ENCODE results near the gene TNNI2.

TNNI2 gene

GRCh38 chr11:1807264-1807995 is 31.4 kb upstream of the TNNI2 start:
- no peak for TF ChIP-seq FOXP2 (optimal IDR thresholded peaks at IDR 0.05; ENCODE audit: borderline replicate concordance, extremely low read depth, extremely low read length, insufficient read depth)
- TF ChIP-seq POLR2AphosphoS5 (IDR thresholded peaks at IDR 0.05; ENCODE audit: low read depth, low read length) = no peak
- TF ChIP-seq REST (IDR thresholded peaks at IDR 0.05; ENCODE audit: insufficient read depth in 1 of 2, low read depth in 2 of 2, low read length in 2 of 2) = no peak
- no peak for TF ChIP-seq TAF1 (IDR thresholded peaks at IDR 0.05; ENCODE audit: borderline replicate concordance, insufficient read depth, low read length)
- TF ChIP-seq SIN3A (IDR thresholded peaks at IDR 0.05; ENCODE audit: borderline replicate concordance, insufficient read depth, low read length) = no peak

GRCh38 chr11:1810761-1811160 is 28.0 kb upstream of the TNNI2 start:
- TF ChIP-seq SIN3A (IDR thresholded peaks at IDR 0.05; ENCODE audit: borderline replicate concordance, insufficient read depth, low read length) (no peak), REST (IDR thresholded peaks at IDR 0.05; ENCODE audit: insufficient read depth in 1 of 2, low read depth in 2 of 2, low read length in 2 of 2) (no peak), POLR2AphosphoS5 (IDR thresholded peaks at IDR 0.05; ENCODE audit: low read depth, low read length) (no peak), FOXP2 (optimal IDR thresholded peaks at IDR 0.05; ENCODE audit: borderline replicate concordance, extremely low read depth, extremely low read length, insufficient read depth) (no peak), TAF1 (IDR thresholded peaks at IDR 0.05; ENCODE audit: borderline replicate concordance, insufficient read depth, low read length) (no peak)

GRCh38 chr11:1812274-1812673 is 26.5 kb upstream of the TNNI2 start:
- TF ChIP-seq SIN3A (IDR thresholded peaks at IDR 0.05; ENCODE audit: borderline replicate concordance, insufficient read depth, low read length) (no peak), REST (IDR thresholded peaks at IDR 0.05; ENCODE audit: insufficient read depth in 1 of 2, low read depth in 2 of 2, low read length in 2 of 2) (no peak), POLR2AphosphoS5 (IDR thresholded peaks at IDR 0.05; ENCODE audit: low read depth, low read length) (no peak), TAF1 (IDR thresholded peaks at IDR 0.05; ENCODE audit: borderline replicate concordance, insufficient read depth, low read length) (no peak), FOXP2 (optimal IDR thresholded peaks at IDR 0.05; ENCODE audit: borderline replicate concordance, extremely low read depth, extremely low read length, insufficient read depth) (no peak)

GRCh38 chr11:1812801-1813200 is 26.0 kb upstream of the TNNI2 start:
- TF ChIP-seq SIN3A (IDR thresholded peaks at IDR 0.05; ENCODE audit: borderline replicate concordance, insufficient read depth, low read length) (no peak), REST (IDR thresholded peaks at IDR 0.05; ENCODE audit: insufficient read depth in 1 of 2, low read depth in 2 of 2, low read length in 2 of 2) (no peak), FOXP2 (optimal IDR thresholded peaks at IDR 0.05; ENCODE audit: borderline replicate concordance, extremely low read depth, extremely low read length, insufficient read depth) (no peak), TAF1 (IDR thresholded peaks at IDR 0.05; ENCODE audit: borderline replicate concordance, insufficient read depth, low read length) (no peak), POLR2AphosphoS5 (IDR thresholded peaks at IDR 0.05; ENCODE audit: low read depth, low read length) (no peak)

All from PFSK-1 (cell line).